ENCODE measurements around the gene NSF. TPM values are rescaled to one million over a fixed set of nuclear protein-coding genes. Genes with fewer than 3 reads are reported as not detected.

The NSF gene
- total RNA-seq, 1 experiment from 2014 or later: 35.9 TPM

- ChIA-PET POLR2A (ENCODE audit: low non-redundant PET) (no interaction called here), CTCF (no interaction called here)
- BruUV-seq (replicated peaks): no TSS peak
- intact Hi-C loops (cut with micrococcal nuclease; ENCODE audit: unreplicated experiment): no loop called here
- no peak overlapping the region for H3K4me3 ChIP-seq (ENCODE audit: low read depth, low read length, poor library complexity, severe bottlenecking)
- H3K4me1 ChIP-seq (ENCODE audit: insufficient read depth, low read length, poor library complexity, severe bottlenecking): peaks cover 24% of the 10 kb centered on the region
- DNase-seq (ENCODE audit: low spot score): no peak
- TF ChIP-seq CTCF (conservative IDR thresholded peaks at IDR 0.05; ENCODE audit: low read depth, low read length) (no peak), EZH2 (IDR thresholded peaks at IDR 0.05; ENCODE audit: borderline replicate concordance, low read depth, low read length, poor library complexity, severe bottlenecking) (no peak)
- no peak overlapping the region for H3K27ac ChIP-seq (ENCODE audit: low read depth, low read length, poor library complexity, severe bottlenecking)
- no peaks in the 10 kb centered on the region for H3K9me3 ChIP-seq (ENCODE audit: low read depth, low read length, poor library complexity, severe bottlenecking)
- no peaks in the 10 kb centered on the region for H3K27me3 ChIP-seq (replicated peaks; ENCODE audit: insufficient read depth, low read depth, low read length, poor library complexity)
- no peaks in the 10 kb centered on the region for H3K36me3 ChIP-seq (ENCODE audit: insufficient read depth, low read length, poor library complexity, severe bottlenecking)
These were observed 139.6 kb downstream of the NSF start for GRCh38 chr17:46730026-46730425.

- CTCF ChIA-PET: no interaction called here
- TF ChIP-seq CTCF (conservative IDR thresholded peaks at IDR 0.05; ENCODE audit: low read depth, low read length) (no peak), EZH2 (IDR thresholded peaks at IDR 0.05; ENCODE audit: borderline replicate concordance, low read depth, low read length, poor library complexity, severe bottlenecking) (no peak)
- Histone ChIP-seq H3K36me3 (ENCODE audit: insufficient read depth, low read length, poor library complexity, severe bottlenecking) (no peaks in the 10 kb centered on the region), H3K4me3 (ENCODE audit: low read depth, low read length, poor library complexity, severe bottlenecking) (no peak overlapping the region), H3K27me3 (replicated peaks; ENCODE audit: insufficient read depth, low read depth, low read length, poor library complexity) (no peaks in the 10 kb centered on the region), H3K4me1 (ENCODE audit: insufficient read depth, low read length, poor library complexity, severe bottlenecking) (peaks cover 24% of the 10 kb centered on the region), H3K9me3 (ENCODE audit: low read depth, low read length, poor library complexity, severe bottlenecking) (no peaks in the 10 kb centered on the region), H3K27ac (ENCODE audit: low read depth, low read length, poor library complexity, severe bottlenecking) (no peak overlapping the region)
- DNase-seq (ENCODE audit: low spot score): no peak
- POLR2A ChIA-PET (ENCODE audit: low non-redundant PET): no interaction called here
- intact Hi-C loops (cut with micrococcal nuclease; ENCODE audit: unreplicated experiment): no loop called here
- BruUV-seq (replicated peaks): no TSS peak
These were observed 140.2 kb downstream of the NSF start for GRCh38 chr17:46730679-46731078.

GRCh38 chr17:46732160-46732559 is 141.7 kb downstream of the NSF start:
- Histone ChIP-seq H3K4me1 (ENCODE audit: insufficient read depth, low read length, poor library complexity, severe bottlenecking) (peaks cover 24% of the 10 kb centered on the region), H3K36me3 (ENCODE audit: insufficient read depth, low read length, poor library complexity, severe bottlenecking) (no peaks in the 10 kb centered on the region), H3K9me3 (ENCODE audit: low read depth, low read length, poor library complexity, severe bottlenecking) (no peaks in the 10 kb centered on the region), H3K4me3 (ENCODE audit: low read depth, low read length, poor library complexity, severe bottlenecking) (no peak overlapping the region), H3K27ac (ENCODE audit: low read depth, low read length, poor library complexity, severe bottlenecking) (peak overlapping the region; percentile 67), H3K27me3 (replicated peaks; ENCODE audit: insufficient read depth, low read depth, low read length, poor library complexity) (no peaks in the 10 kb centered on the region)
- BruUV-seq (replicated peaks): no TSS peak
- TF ChIP-seq EZH2 (IDR thresholded peaks at IDR 0.05; ENCODE audit: borderline replicate concordance, low read depth, low read length, poor library complexity, severe bottlenecking) (no peak), CTCF (conservative IDR thresholded peaks at IDR 0.05; ENCODE audit: low read depth, low read length) (no peak)
- peak; percentile 32 for DNase-seq (ENCODE audit: low spot score)
- CTCF ChIA-PET: no interaction called here
- intact Hi-C loops (cut with micrococcal nuclease; ENCODE audit: unreplicated experiment): no loop called here
- POLR2A ChIA-PET (ENCODE audit: low non-redundant PET): no interaction called here

All from A673 (cell line).